Measurements from ENCODE around the gene REN. TPM values are rescaled to one million over a fixed set of nuclear protein-coding genes. Genes with fewer than 3 reads are reported as not detected.

The REN gene
- total and polyA plus RNA-seq, 9 of the 15 experiments (the other 6 are each of a cell fraction or from before 2014, with no cell fraction given), result 1.7 to 9.9 (median 3.1) TPM

DNA sequence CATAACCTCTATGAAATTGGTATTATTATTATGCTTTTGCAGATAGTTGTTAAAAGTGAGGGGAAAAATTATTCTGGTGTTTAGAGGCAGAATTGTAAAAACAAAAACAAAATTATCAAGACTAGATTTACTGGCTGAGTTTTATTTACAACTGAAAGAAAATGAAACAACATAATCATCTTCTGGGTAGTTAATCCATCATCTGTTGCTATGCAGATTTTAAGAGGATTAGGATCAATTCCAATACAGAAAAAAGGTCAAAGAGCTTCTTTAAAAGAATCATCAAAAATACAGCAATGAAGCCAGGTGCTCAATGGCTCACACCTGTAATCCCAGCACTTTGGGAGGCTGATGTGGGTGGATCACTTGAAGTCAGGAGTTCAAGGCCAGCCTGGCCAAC is 39.3 kb upstream of the REN start:
- Histone ChIP-seq H3K27ac (ENCODE audit: extremely low read depth, low read depth, low read length) (no peak overlapping the region), H3K36me3 (ENCODE audit: control insufficient read depth, insufficient read depth, low read length) (no peaks in the 10 kb centered on the region), H2AFZ (ENCODE audit: low read depth, low read length) (no peak overlapping the region), H3K4me1 (replicated peaks in 1 of 2; ENCODE audit: control insufficient read depth in 2 of 2, insufficient read depth in 2 of 2, low read length in 2 of 2) (no peaks in the 10 kb centered on the region), H3K27me3 (ENCODE audit: control insufficient read depth in 2 of 2, insufficient read depth in 2 of 2, low read length in 2 of 2) (peaks cover 6 to 47% of the 10 kb centered on the region in 2 experiments; a peak in 4 of 5 replicates), H3K4me2 (ENCODE audit: insufficient read depth, low read length) (no peak overlapping the region), H4K20me1 (replicated peaks; ENCODE audit: control insufficient read depth, insufficient read depth, low read length) (no peaks in the 10 kb centered on the region), H3K9me3 (replicated peaks; ENCODE audit: control insufficient read depth, insufficient read depth, low read depth, low read length) (no peaks in the 10 kb centered on the region), H3K4me3 (no peak overlapping the region), H3K9me1 (ENCODE audit: control insufficient read depth, insufficient read depth, low read length) (no peaks in the 10 kb centered on the region), H3K9ac (ENCODE audit: insufficient read depth in 1 of 2, low read depth in 2 of 2, low read length in 2 of 2) (no peak overlapping the region), H3K79me2 (ENCODE audit: control insufficient read depth, insufficient read depth, low read length) (no peaks in the 10 kb centered on the region)
- intact Hi-C loops (cut with micrococcal nuclease) (loop anchor here (5.0 kb wide), 1 partner anchor 287 kb away; the partner anchor contains the start of gene PIK3C2B), in situ Hi-C loops (cut with MboI) (no loop called here)
- ChIA-PET CTCF (ENCODE audit: low intra/inter-chr PET ratio) (no interaction called here), POLR2A (no interaction called here)
- TF ChIP-seq GATAD2A (IDR thresholded peaks at IDR 0.05) (no peak), ZNF12 (CRISPR knock-in tag; IDR thresholded peaks at IDR 0.05) (no peak), RFX5 (IDR thresholded peaks at IDR 0.05; ENCODE audit: low read depth, low read length) (peak; percentile 92), PHB2 (IDR thresholded peaks at IDR 0.05; ENCODE audit: low read depth) (no peak), ASH1L (IDR thresholded peaks at IDR 0.05; ENCODE audit: borderline replicate concordance, low read depth, partially characterized antibody) (no peak)
- ATAC-seq (no peak), FAIRE-seq (no peak), DNase-seq (ENCODE audit: extremely low read depth in 1 of 4, low spot score in 3 of 4) (no peak)
- BruUV-seq (replicated peaks), result no TSS peak

DNA sequence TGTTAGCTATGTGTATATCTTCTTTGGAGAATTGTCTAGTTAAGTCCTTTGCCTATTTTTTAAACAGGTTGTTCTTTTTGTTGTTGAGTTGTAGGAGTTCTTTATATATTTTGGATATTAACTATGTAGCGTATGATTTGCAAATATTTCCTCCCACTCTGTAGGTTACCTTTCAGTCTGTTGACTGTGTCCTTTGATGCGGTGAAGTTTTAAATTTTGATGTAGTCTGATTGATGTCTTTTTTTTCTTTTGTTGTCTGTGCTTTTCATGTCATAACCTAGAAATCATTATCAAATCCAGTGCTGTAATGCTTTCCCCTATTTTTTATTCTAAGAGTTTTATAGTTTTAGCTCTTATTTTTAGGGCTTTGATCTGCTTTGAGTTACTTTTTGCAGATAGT is 38.8 kb upstream of the REN start:
- H3K27ac ChIP-seq (ENCODE audit: extremely low read depth, low read depth, low read length), result no peak overlapping the region
- no peaks in the 10 kb centered on the region for H3K9me1 ChIP-seq (ENCODE audit: control insufficient read depth, insufficient read depth, low read length)
- 9% methylated on average over 2 of the region's 2 CpGs for WGBS (ENCODE audit: insufficient coverage, low coverage, missing lambda C conversion rate)
- H3K4me1 ChIP-seq (replicated peaks in 1 of 2; ENCODE audit: control insufficient read depth in 2 of 2, insufficient read depth in 2 of 2, low read length in 2 of 2), result no peaks in the 10 kb centered on the region
- ATAC-seq (no peak), FAIRE-seq (no peak), DNase-seq (ENCODE audit: extremely low read depth in 1 of 4, low spot score in 3 of 4) (no peak)
- H3K4me3 ChIP-seq, result no peak overlapping the region
- H4K20me1 ChIP-seq (replicated peaks; ENCODE audit: control insufficient read depth, insufficient read depth, low read length), result no peaks in the 10 kb centered on the region
- BruUV-seq (replicated peaks), result no TSS peak
- no peak overlapping the region for H3K9ac ChIP-seq (ENCODE audit: insufficient read depth in 1 of 2, low read depth in 2 of 2, low read length in 2 of 2)
- no peaks in the 10 kb centered on the region for H3K79me2 ChIP-seq (ENCODE audit: control insufficient read depth, insufficient read depth, low read length)
- CTCF ChIA-PET (ENCODE audit: low intra/inter-chr PET ratio), result no interaction called here
- POLR2A ChIA-PET, result no interaction called here
- no peak overlapping the region for H2AFZ ChIP-seq (ENCODE audit: low read depth, low read length)
- no peaks in the 10 kb centered on the region for H3K36me3 ChIP-seq (ENCODE audit: control insufficient read depth, insufficient read depth, low read length)
- H3K27me3 ChIP-seq (ENCODE audit: control insufficient read depth in 2 of 2, insufficient read depth in 2 of 2, low read length in 2 of 2), result peaks cover 6 to 48% of the 10 kb centered on the region in 2 experiments; a peak in 4 of 5 replicates
- H3K4me2 ChIP-seq (ENCODE audit: insufficient read depth, low read length), result no peak overlapping the region
- H3K9me3 ChIP-seq (replicated peaks; ENCODE audit: control insufficient read depth, insufficient read depth, low read depth, low read length), result no peaks in the 10 kb centered on the region
- in situ Hi-C loops (cut with MboI) (no loop called here), intact Hi-C loops (cut with micrococcal nuclease) (loop anchor here (5.0 kb wide), 1 partner anchor 287 kb away; the partner anchor contains the start of gene PIK3C2B)
- TF ChIP-seq ZBED1 (IDR thresholded peaks at IDR 0.05) (no peak), SIX5 (IDR thresholded peaks at IDR 0.05; ENCODE audit: borderline replicate concordance in 1 of 2, insufficient read depth in 1 of 2, low read depth in 1 of 2, low read length in 2 of 2) (no peak), ZNF140 (CRISPR knock-in tag; IDR thresholded peaks at IDR 0.05) (no peak), RBM14 (IDR thresholded peaks at IDR 0.05; ENCODE audit: borderline replicate concordance, insufficient read depth, low read depth, low read length) (no peak), TCF7 (IDR thresholded peaks at IDR 0.05; ENCODE audit: borderline replicate concordance) (no peak)
- TF ChIP-seq, protein P1, sequence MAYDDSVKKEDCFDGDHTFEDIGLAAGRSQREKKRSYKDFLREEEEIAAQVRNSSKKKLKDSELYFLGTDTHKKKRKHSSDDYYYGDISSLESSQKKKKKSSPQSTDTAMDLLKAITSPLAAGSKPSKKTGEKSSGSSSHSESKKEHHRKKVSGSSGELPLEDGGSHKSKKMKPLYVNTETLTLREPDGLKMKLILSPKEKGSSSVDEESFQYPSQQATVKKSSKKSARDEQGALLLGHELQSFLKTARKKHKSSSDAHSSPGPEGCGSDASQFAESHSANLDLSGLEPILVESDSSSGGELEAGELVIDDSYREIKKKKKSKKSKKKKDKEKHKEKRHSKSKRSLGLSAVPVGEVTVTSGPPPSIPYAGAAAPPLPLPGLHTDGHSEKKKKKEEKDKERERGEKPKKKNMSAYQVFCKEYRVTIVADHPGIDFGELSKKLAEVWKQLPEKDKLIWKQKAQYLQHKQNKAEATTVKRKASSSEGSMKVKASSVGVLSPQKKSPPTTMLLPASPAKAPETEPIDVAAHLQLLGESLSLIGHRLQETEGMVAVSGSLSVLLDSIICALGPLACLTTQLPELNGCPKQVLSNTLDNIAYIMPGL (CRISPR knock-in tag; IDR thresholded peaks at IDR 0.05), result no peak
- TF ChIP-seq, protein P2, sequence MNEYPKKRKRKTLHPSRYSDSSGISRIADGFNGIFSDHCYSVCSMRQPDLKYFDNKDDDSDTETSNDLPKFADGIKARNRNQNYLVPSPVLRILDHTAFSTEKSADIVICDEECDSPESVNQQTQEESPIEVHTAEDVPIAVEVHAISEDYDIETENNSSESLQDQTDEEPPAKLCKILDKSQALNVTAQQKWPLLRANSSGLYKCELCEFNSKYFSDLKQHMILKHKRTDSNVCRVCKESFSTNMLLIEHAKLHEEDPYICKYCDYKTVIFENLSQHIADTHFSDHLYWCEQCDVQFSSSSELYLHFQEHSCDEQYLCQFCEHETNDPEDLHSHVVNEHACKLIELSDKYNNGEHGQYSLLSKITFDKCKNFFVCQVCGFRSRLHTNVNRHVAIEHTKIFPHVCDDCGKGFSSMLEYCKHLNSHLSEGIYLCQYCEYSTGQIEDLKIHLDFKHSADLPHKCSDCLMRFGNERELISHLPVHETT (CRISPR knock-in tag; conservative IDR thresholded peaks at IDR 0.05 in 1 of 2, IDR thresholded peaks at IDR 0.05 in 1 of 2), result no peak

Data from K562 (cell line).